Trophoblast cell (in vitro differentiated cells and primary cell): ENCODE data around the gene C22orf42.
"Not testable (repeated sequence)": the region's sequence is repeated elsewhere in the genome, so short reads cannot be mapped to it uniquely, and the experiment has no call there.

Source experiments
- DNase-seq, 2 donors: peaks; one replicate each; pipeline ENCODE4 v3.0.0-alpha.2; 2016
- H2AFZ ChIP-seq: 2 replicates; pipeline ENCODE4 v1.6.1; 2013; ENCODE audit warnings: low read length, moderate library complexity, mild to moderate bottlenecking; ENCODE audit not compliant: insufficient read depth, poor library complexity
- H2AK5ac ChIP-seq: 2 replicates; pipeline ENCODE4 v1.6.1; 2013; ENCODE audit warnings: mild to moderate bottlenecking, low read length
- H2BK120ac ChIP-seq: 2 replicates; pipeline ENCODE4 v1.6.1; 2013; ENCODE audit warnings: low read length, mild to moderate bottlenecking, moderate library complexity; ENCODE audit not compliant: insufficient read depth, poor library complexity
- H2BK12ac ChIP-seq: 2 replicates; pipeline ENCODE4 v1.6.1; 2013; ENCODE audit warnings: mild to moderate bottlenecking, low read length, moderate library complexity
- H2BK5ac ChIP-seq: 2 replicates; pipeline ENCODE4 v1.6.1; 2013; ENCODE audit warnings: low read length, low read depth, moderate library complexity, mild to moderate bottlenecking; ENCODE audit not compliant: poor library complexity
- H3K14ac ChIP-seq: 2 replicates; pipeline ENCODE4 v1.6.1; 2013; ENCODE audit warnings: mild to moderate bottlenecking, low read length
- H3K18ac ChIP-seq: 2 replicates; pipeline ENCODE4 v1.6.1; 2013; ENCODE audit warnings: mild to moderate bottlenecking, low read length
- H3K23ac ChIP-seq: 2 replicates; pipeline ENCODE4 v1.6.1; 2013; ENCODE audit warnings: low read length
- H3K27ac ChIP-seq: 2 replicates; pipeline ENCODE4 v1.5.1; 2013; ENCODE audit warnings: low read depth, mild to moderate bottlenecking, inconsistent platforms, low read length, moderate library complexity
- H3K27me3 ChIP-seq: 2 replicates; pipeline ENCODE4 v1.6.1; 2013; ENCODE audit warnings: inconsistent platforms, mild to moderate bottlenecking, low read length, moderate library complexity; ENCODE audit not compliant: insufficient read depth
- H3K36me3 ChIP-seq, 2 experiments: 1 replicate in 1 of 2; 2 replicates in 1 of 2; pipeline ENCODE4 v1.6.1; 2013; ENCODE audit warnings: low read length in 2 of 2, mild to moderate bottlenecking in 2 of 2, moderate library complexity in 1 of 2; ENCODE audit not compliant: insufficient read depth in 2 of 2, control insufficient read depth in 1 of 2
- H3K4ac ChIP-seq: 2 replicates; pipeline ENCODE4 v1.6.1; 2013; ENCODE audit warnings: low read depth, mild to moderate bottlenecking, low read length, moderate library complexity
- H3K4me1 ChIP-seq, 2 experiments: 1 replicate in 1 of 2; 2 replicates in 1 of 2; pipeline ENCODE4 v1.6.1; 2013; ENCODE audit warnings: low read length in 2 of 2, mild to moderate bottlenecking in 2 of 2, moderate library complexity in 1 of 2; ENCODE audit not compliant: insufficient read depth in 2 of 2, control insufficient read depth in 1 of 2
- H3K4me2 ChIP-seq: 2 replicates; pipeline ENCODE4 v1.6.1; 2013; ENCODE audit warnings: inconsistent platforms, mild to moderate bottlenecking, low read length, moderate library complexity
- H3K4me3 ChIP-seq: 2 replicates; pipeline ENCODE4 v1.5.1; 2013; ENCODE audit warnings: mild to moderate bottlenecking, low read depth, low read length, inconsistent platforms
- H3K79me1 ChIP-seq: one replicate; pipeline ENCODE4 v1.6.1; 2013; ENCODE audit warnings: low read length
- H3K79me2 ChIP-seq: 2 replicates; pipeline ENCODE4 v1.6.1; 2013; ENCODE audit warnings: low read length, mild to moderate bottlenecking; ENCODE audit not compliant: control insufficient read depth, insufficient read depth, poor library complexity
- H3K9ac ChIP-seq: 2 replicates; pipeline ENCODE4 v1.6.1; 2013; ENCODE audit warnings: mild to moderate bottlenecking, low read length
- H3K9me3 ChIP-seq: 2 replicates; pipeline ENCODE4 v1.6.1; 2013; ENCODE audit warnings: low read depth, mild to moderate bottlenecking, control low read depth, inconsistent platforms, low read length; ENCODE audit not compliant: insufficient read depth
- H4K12ac ChIP-seq: 2 replicates; pipeline ENCODE4 v1.6.1; 2013; ENCODE audit warnings: low read depth, mild to moderate bottlenecking, low read length, moderate library complexity
- H4K8ac ChIP-seq: 2 replicates; pipeline ENCODE4 v1.6.1; 2013; ENCODE audit warnings: low read depth, mild to moderate bottlenecking, low read length, moderate library complexity
- H4K91ac ChIP-seq: one replicate; pipeline ENCODE4 v1.6.1; 2013; ENCODE audit warnings: low read depth, mild to moderate bottlenecking, low read length, moderate library complexity
- WGBS: extraction: QIAGEN DNeasy Blood & Tissue Kit; methylation state at CpG from one replicate; pipeline ENCODE4 v1.1.7; 2013; ENCODE audit warnings: missing lambda C conversion rate; ENCODE audit not compliant: insufficient read length, insufficient coverage; ENCODE audit errors: extremely low coverage; 5-methylcytosine and 5-hydroxymethylcytosine counted together

C22orf42 gene

GRCh38 chr22:32165681-32166080, 6.6 kb upstream of the C22orf42 start:
- Histone ChIP-seq H2BK5ac (no peak overlapping the region), H4K8ac (no peak overlapping the region), H3K27me3 (no peaks in the 10 kb centered on the region), H3K36me3 (no peaks in the 10 kb centered on the region), H3K9ac (no peak overlapping the region), H2BK12ac (no peak overlapping the region), H4K12ac (no peak overlapping the region), H3K9me3 (no peaks in the 10 kb centered on the region), H3K4ac (no peak overlapping the region), H2AFZ (no peak overlapping the region), H3K79me2 (no peaks in the 10 kb centered on the region), H3K18ac (no peak overlapping the region), H2AK5ac (no peak overlapping the region), H3K27ac (no peak overlapping the region), H4K91ac (no peak overlapping the region), H3K79me1 (no peaks in the 10 kb centered on the region), H3K23ac (peak overlapping the region; percentile 42), H3K4me2 (no peak overlapping the region), H3K4me1 (no peaks in the 10 kb centered on the region), H3K4me3 (no peak overlapping the region), H2BK120ac (no peak overlapping the region), H3K14ac (no peak overlapping the region)
- no CpG with 5 or more reads among the region's 6 CpGs for WGBS
- no peak for DNase-seq

DNA sequence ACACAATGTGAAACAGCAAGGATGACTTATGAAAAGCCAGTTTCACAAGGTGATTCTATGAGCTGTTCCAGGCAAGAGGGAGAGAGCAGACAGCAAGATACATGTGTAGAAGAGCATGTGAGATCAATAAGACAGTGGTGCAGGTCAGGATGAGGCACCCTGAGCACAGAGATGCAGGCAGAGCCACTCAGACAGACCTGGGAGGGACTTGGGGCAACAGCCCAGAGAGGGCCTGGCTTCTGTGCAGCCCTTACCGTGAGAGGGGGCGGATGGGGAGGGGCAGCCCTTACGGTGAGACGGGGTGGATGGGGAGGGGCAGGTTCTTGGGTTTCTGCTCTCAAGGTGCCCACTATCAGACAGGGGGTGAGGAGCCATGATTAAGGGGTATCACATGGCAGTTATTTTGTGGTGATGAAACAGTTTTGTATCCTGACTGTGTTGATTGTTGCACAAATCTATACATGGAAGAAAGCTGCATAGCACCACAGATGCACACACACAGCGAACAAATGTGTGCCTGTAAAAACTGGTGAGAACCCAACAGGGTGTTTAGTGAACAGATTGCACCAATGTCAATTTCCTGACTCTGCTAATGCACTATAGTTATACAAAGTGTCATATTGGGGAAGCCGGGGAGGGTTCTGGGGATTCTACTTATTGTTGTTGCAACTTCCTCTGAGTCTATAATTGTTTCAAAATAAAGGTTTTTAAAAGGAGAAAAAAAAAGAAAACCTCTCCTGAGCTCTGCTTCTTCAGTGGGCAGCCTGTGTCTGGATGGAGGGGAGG, 5.2 kb upstream of the C22orf42 start:
- H3K18ac ChIP-seq: no peak overlapping the region
- H3K9ac ChIP-seq: no peak overlapping the region
- no peak overlapping the region for H3K4me3 ChIP-seq
- no peak overlapping the region for H3K23ac ChIP-seq
- H3K27ac ChIP-seq: no peak overlapping the region
- no peak overlapping the region for H3K14ac ChIP-seq
- H3K4ac ChIP-seq: no peak overlapping the region
- no peak overlapping the region for H2BK5ac ChIP-seq
- H3K4me2 ChIP-seq: no peak overlapping the region
- no peak overlapping the region for H2AFZ ChIP-seq
- H3K9me3 ChIP-seq: no peaks in the 10 kb centered on the region
- no peak overlapping the region for H2AK5ac ChIP-seq
- WGBS: no CpG with 5 or more reads among the region's 6 CpGs
- no peak overlapping the region for H4K12ac ChIP-seq
- no peaks in the 10 kb centered on the region for H3K79me2 ChIP-seq
- H2BK120ac ChIP-seq: no peak overlapping the region
- H3K27me3 ChIP-seq: no peaks in the 10 kb centered on the region
- no peak for DNase-seq
- H4K91ac ChIP-seq: no peak overlapping the region
- no peaks in the 10 kb centered on the region for H3K36me3 ChIP-seq
- no peaks in the 10 kb centered on the region for H3K79me1 ChIP-seq
- H3K4me1 ChIP-seq: no peaks in the 10 kb centered on the region
- no peak overlapping the region for H2BK12ac ChIP-seq
- no peak overlapping the region for H4K8ac ChIP-seq

GRCh38 chr22:32160411-32160810, 1.3 kb upstream of the C22orf42 start:
- no CpG with 5 or more reads among the region's 5 CpGs for WGBS
- H3K4me3 ChIP-seq, H2BK12ac ChIP-seq, H3K23ac ChIP-seq, H3K18ac ChIP-seq, H3K9ac ChIP-seq, H3K4me2 ChIP-seq, H2BK120ac ChIP-seq, H2AK5ac ChIP-seq, H4K12ac ChIP-seq, H3K27ac ChIP-seq, H3K4me1 ChIP-seq, DNase-seq, H3K9me3 ChIP-seq, H3K14ac ChIP-seq, H3K36me3 ChIP-seq, H3K79me1 ChIP-seq, H3K79me2 ChIP-seq, H3K27me3 ChIP-seq, H3K4ac ChIP-seq, H2AFZ ChIP-seq, H4K91ac ChIP-seq, H2BK5ac ChIP-seq, H4K8ac ChIP-seq: not testable (repeated sequence)

- not testable (repeated sequence) for H3K4me3 ChIP-seq, H3K27me3 ChIP-seq, H3K9me3 ChIP-seq, H3K79me2 ChIP-seq, H3K4ac ChIP-seq, H3K9ac ChIP-seq, H2BK120ac ChIP-seq, H3K18ac ChIP-seq, H3K27ac ChIP-seq, H3K4me2 ChIP-seq, H3K14ac ChIP-seq, H4K12ac ChIP-seq, H4K8ac ChIP-seq, H3K79me1 ChIP-seq, H3K4me1 ChIP-seq, H2AFZ ChIP-seq, H2BK5ac ChIP-seq, H2AK5ac ChIP-seq, H3K23ac ChIP-seq, H2BK12ac ChIP-seq, DNase-seq, H4K91ac ChIP-seq, H3K36me3 ChIP-seq
- no CpG with 5 or more reads among the region's 5 CpGs for WGBS
Observed at GRCh38 chr22:32157632-32158031, 1.5 kb downstream of the C22orf42 start.
